GM18868 (cell line): ENCODE measurements around the gene RBP5.
"Not testable (repeated sequence)": the region's sequence is repeated elsewhere in the genome, so short reads cannot be mapped to it uniquely, and the experiment has no call there.

Source experiments
- ATAC-seq: cut with Tn5 transposase; IDR thresholded peaks from one replicate; pipeline ENCODE4 v1.9.1; 2021; ENCODE audit warnings: mild to moderate bottlenecking, moderate library complexity; ENCODE audit not compliant: unreplicated experiment

Gene RBP5

GRCh38 chr12:7123806-7124522 lies 4.7 kb downstream of the RBP5 start:
- no peak for ATAC-seq

- ATAC-seq = no peak
Measured at GRCh38 chr12:7122811-7123769, 5.6 kb downstream of the RBP5 start.

- ATAC-seq = no peak
Measured at GRCh38 chr12:7121324-7121723, 7.4 kb downstream of the RBP5 start.

- ATAC-seq = no peak
Measured at GRCh38 chr12:7120166-7120565, 8.5 kb downstream of the RBP5 start.

GRCh38 chr12:7118881-7119280 lies 9.8 kb downstream of the RBP5 start:
- no peak for ATAC-seq

- ATAC-seq = no peak
Measured at GRCh38 chr12:7117670-7118069, 11.0 kb downstream of the RBP5 start.

- no peak for ATAC-seq
Measured at GRCh38 chr12:7116916-7117315, 11.8 kb downstream of the RBP5 start.

- no peak for ATAC-seq
Measured at GRCh38 chr12:7116196-7116595, 12.5 kb downstream of the RBP5 start.

GRCh38 chr12:7114851-7115250 lies 13.8 kb downstream of the RBP5 start:
- no peak for ATAC-seq

- no peak for ATAC-seq
Measured at GRCh38 chr12:7114008-7114407, 14.7 kb downstream of the RBP5 start.

- no peak for ATAC-seq
Measured at GRCh38 chr12:7113389-7113871, 15.3 kb downstream of the RBP5 start.

- ATAC-seq = no peak
Measured at GRCh38 chr12:7112041-7112440, 16.6 kb downstream of the RBP5 start.

- no peak for ATAC-seq
Measured at GRCh38 chr12:7110661-7111060, 18.0 kb downstream of the RBP5 start.

GRCh38 chr12:7109572-7109920 lies 19.1 kb downstream of the RBP5 start:
- no peak for ATAC-seq

GRCh38 chr12:7108796-7109571 lies 19.7 kb downstream of the RBP5 start, which contains the start of gene C1RL:
C1RL (minus strand) TSS chr12:7109214; CDS start chr12:7109180, 34 bp downstream.
- ATAC-seq = peak; percentile 37

- ATAC-seq = peak; percentile 88
Measured at GRCh38 chr12:7108003-7108795, 20.5 kb downstream of the RBP5 start.

GRCh38 chr12:7107636-7108002 lies 21.1 kb downstream of the RBP5 start:
- no peak for ATAC-seq

GRCh38 chr12:7107181-7107580 lies 21.5 kb downstream of the RBP5 start:
- ATAC-seq = not testable (repeated sequence)

GRCh38 chr12:7106082-7106481 lies 22.6 kb downstream of the RBP5 start:
- ATAC-seq = no peak

GRCh38 chr12:7103837-7104584 lies 24.7 kb downstream of the RBP5 start:
- ATAC-seq = no peak
